AG10803 (cell line): ENCODE data around the gene ISLR.
A peak's percentile ranks its signal among the peaks of the same experiment; 100 is the strongest.

Experiments
- DNase-seq: peaks from one replicate; pipeline ENCODE4 v3.0.0; 2010; ENCODE audit warnings: low read depth
- H3K4me3 ChIP-seq: 2 replicates; pipeline ENCODE4 v1.5.1; 2011; ENCODE audit warnings: mild to moderate bottlenecking, low read length, control low read depth
- CTCF ChIP-seq: conservative IDR thresholded peaks from 2 replicates; pipeline ENCODE4 v1.5.1; 2011; ENCODE audit warnings: mild to moderate bottlenecking, low read length, control low read depth, inconsistent platforms

ISLR gene

GRCh38 chr15:74179983-74180880, 6.7 kb downstream of the ISLR start:
- no peak for TF ChIP-seq CTCF
- peak; percentile 75 for DNase-seq
- H3K4me3 ChIP-seq, result no peak overlapping the region

- no peak for TF ChIP-seq CTCF
- no peak for DNase-seq
- no peak overlapping the region for H3K4me3 ChIP-seq
Observed at GRCh38 chr15:74180881-74181602, 7.5 kb downstream of the ISLR start.

DNA sequence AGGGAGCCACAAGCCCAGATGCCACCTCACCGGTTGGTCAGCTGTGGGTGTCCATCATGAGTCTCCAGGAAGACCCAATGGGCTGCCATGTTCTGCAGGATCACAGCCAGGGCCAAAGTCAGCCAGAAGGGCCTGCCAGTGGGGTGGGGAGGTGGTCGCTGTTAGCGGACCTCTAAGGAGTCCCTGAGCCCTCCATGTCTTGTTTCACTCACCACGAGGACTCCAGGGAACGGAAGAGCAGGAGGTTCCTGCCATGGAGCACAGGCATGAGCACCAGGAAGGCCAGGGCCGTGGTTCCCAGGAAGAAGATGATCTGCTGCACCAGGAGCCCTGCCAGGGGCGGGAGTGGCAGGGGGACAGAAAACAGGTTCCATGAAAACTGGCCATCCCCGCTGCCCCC, 8.6 kb downstream of the ISLR start:
- TF ChIP-seq CTCF, result no peak
- H3K4me3 ChIP-seq, result no peak overlapping the region
- no peak for DNase-seq

DNA sequence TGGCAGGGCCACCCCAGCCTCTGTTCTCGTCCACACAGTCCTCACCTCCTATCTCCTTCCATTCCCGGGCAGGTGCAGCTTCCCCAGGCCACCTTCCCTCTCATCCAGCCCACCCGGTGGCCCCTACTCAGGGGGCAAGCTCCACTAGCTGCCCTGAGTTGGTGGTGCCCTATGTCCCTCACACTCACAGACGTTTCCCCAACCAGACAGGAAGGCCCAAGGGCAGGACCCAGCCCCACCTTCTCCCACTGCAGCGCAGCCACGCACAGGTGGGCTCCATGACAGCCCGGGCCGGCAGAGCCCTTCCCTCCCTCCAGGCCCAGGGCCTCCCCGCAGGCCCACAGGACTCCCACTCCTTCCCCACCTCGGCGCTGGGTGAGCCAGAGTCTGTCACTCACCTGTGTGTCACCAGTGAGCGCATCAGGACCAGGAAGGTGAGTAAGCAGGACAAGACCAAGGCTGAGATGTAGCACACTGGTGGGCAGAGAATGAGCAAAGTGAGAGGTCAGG, 11.1 kb downstream of the ISLR start:
- DNase-seq, result no peak
- H3K4me3 ChIP-seq, result no peak overlapping the region
- TF ChIP-seq CTCF, result no peak

DNA sequence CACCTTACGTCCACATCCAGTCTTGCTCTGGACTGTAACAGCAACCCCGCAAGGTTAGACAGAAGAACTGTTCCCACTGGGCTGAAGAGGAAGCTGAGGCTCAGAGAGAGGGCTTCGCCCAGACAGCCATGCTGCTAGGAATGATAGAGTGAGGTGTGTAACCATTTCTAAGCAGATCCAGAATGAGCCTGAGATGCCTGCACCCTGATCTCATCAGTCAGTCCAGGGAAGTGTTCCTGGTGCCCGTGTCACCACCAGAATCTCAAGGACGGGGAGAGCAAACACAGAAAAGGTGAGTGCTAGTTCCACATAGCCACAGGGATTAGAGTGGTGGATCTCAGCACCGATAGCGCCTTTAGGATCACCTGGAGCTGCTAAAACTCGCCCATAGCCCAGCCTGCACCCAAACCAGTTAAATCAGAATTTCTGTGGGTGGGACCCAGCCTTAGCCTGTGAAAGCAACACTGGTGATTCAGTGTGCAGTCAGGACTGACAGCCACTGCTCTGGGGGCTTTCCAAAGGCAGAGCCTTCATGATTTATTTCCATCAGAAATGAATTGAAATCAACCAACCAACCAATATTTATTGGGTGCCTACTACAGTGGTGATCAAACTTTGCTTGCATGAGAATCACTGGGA, 12.3 kb downstream of the ISLR start:
- no peak overlapping the region for H3K4me3 ChIP-seq
- no peak for TF ChIP-seq CTCF
- DNase-seq, result no peak

DNA sequence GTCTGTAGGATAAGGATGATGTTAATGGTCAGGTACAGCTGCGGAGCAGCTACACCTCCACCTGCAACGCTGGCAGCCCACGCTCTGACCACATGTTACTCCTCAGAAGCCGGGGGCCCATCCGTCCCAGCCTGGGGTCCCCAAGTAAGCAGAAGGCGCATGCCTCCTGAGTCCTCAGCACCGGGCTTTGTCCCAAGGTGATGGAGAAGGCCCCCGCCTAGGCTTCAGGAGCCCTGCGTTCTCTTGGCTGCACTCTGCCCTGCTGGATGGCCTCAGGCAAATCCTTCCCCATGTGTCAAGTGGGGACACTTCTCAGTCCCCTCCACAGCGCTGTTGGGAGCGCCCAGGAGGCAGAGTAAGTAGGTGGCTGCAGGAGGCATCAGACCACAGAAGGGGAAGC, 14.7 kb downstream of the ISLR start:
- no peak overlapping the region for H3K4me3 ChIP-seq
- TF ChIP-seq CTCF, result no peak
- DNase-seq, result no peak
